C4-2B (cell line): ENCODE results near the gene TRAF2.

Experiments
- CTCF ChIP-seq: fragments of 450-650 bp; conservative IDR thresholded peaks from 2 replicates; pipeline ENCODE4 v1.5.1; 2017; ENCODE audit warnings: mild to moderate bottlenecking
- ZFX ChIP-seq: fragments of 450-650 bp; IDR thresholded peaks from 2 replicates; pipeline ENCODE4 v1.6.1; 2017

- no peak for TF ChIP-seq CTCF
- no peak for TF ChIP-seq ZFX
Measured at GRCh38 chr9:136969774-136970173, 83.5 kb downstream of the TRAF2 start.
